GM21717 (cell line): Measurements from ENCODE around the gene FMN1.
"Not testable (repeated sequence)": the region's sequence is repeated elsewhere in the genome, so short reads cannot be mapped to it uniquely, and the experiment has no call there.

ENCODE experiments used
- ATAC-seq: cut with Tn5 transposase; IDR thresholded peaks from one replicate; pipeline ENCODE4 v1.9.1; 2021; ENCODE audit warnings: mild to moderate bottlenecking, moderate library complexity; ENCODE audit not compliant: unreplicated experiment

Gene FMN1

GRCh38 chr15:32983679-32984078 is 210.8 kb downstream of the FMN1 start:
- ATAC-seq: no peak

- no peak for ATAC-seq
Observed at GRCh38 chr15:32982001-32982400, 212.5 kb downstream of the FMN1 start.

- no peak for ATAC-seq
Observed at GRCh38 chr15:32981536-32981935, 213.0 kb downstream of the FMN1 start.

- no peak for ATAC-seq
Observed at GRCh38 chr15:32979710-32980109, 214.8 kb downstream of the FMN1 start.

- no peak for ATAC-seq
Observed at GRCh38 chr15:32977506-32977905, 217.0 kb downstream of the FMN1 start.

- no peak for ATAC-seq
Observed at GRCh38 chr15:32974691-32975090, 219.8 kb downstream of the FMN1 start.

- no peak for ATAC-seq
Observed at GRCh38 chr15:32972686-32973085, 221.8 kb downstream of the FMN1 start.

GRCh38 chr15:32970847-32971246 is 223.7 kb downstream of the FMN1 start:
- no peak for ATAC-seq

GRCh38 chr15:32967521-32967920 is 227.0 kb downstream of the FMN1 start:
- ATAC-seq: no peak

- ATAC-seq: no peak
Observed at GRCh38 chr15:32966512-32966911, 228.0 kb downstream of the FMN1 start.

GRCh38 chr15:32965897-32966296 is 228.6 kb downstream of the FMN1 start:
- no peak for ATAC-seq

GRCh38 chr15:32959077-32959476 is 235.4 kb downstream of the FMN1 start:
- ATAC-seq: no peak

- ATAC-seq: no peak
Observed at GRCh38 chr15:32957219-32957618, 237.3 kb downstream of the FMN1 start.

- ATAC-seq: no peak
Observed at GRCh38 chr15:32956711-32957110, 237.8 kb downstream of the FMN1 start.

GRCh38 chr15:32956006-32956405 is 238.5 kb downstream of the FMN1 start:
- no peak for ATAC-seq

GRCh38 chr15:32953533-32953910 is 241.0 kb downstream of the FMN1 start:
- no peak for ATAC-seq

GRCh38 chr15:32952901-32953532 is 241.5 kb downstream of the FMN1 start:
- ATAC-seq: no peak

GRCh38 chr15:32951736-32952464 is 242.6 kb downstream of the FMN1 start:
- ATAC-seq: no peak

GRCh38 chr15:32950051-32950450 is 244.5 kb downstream of the FMN1 start:
- not testable (repeated sequence) for ATAC-seq

- no peak for ATAC-seq
Observed at GRCh38 chr15:32946210-32946609, 248.3 kb downstream of the FMN1 start.

GRCh38 chr15:32944431-32944830 is 250.1 kb downstream of the FMN1 start:
- no peak for ATAC-seq

GRCh38 chr15:32943711-32944110 is 250.8 kb downstream of the FMN1 start:
- no peak for ATAC-seq

- ATAC-seq: no peak
Observed at GRCh38 chr15:32942401-32942841, 252.1 kb downstream of the FMN1 start.
